NT2/D1 (cell line): Measurements from ENCODE around the gene TPRX1.
"Not testable (repeated sequence)": the region's sequence is repeated elsewhere in the genome, so short reads cannot be mapped to it uniquely, and the experiment has no call there.

Source experiments
- DNase-seq: peaks from one replicate; pipeline ENCODE4 v3.0.0-alpha.2; 2011; ENCODE audit warnings: low read depth, low spot score
- H3K27me3 ChIP-seq: 2 replicates; pipeline ENCODE4 v1.6.0; 2011; ENCODE audit warnings: mild to moderate bottlenecking; ENCODE audit not compliant: insufficient read length, insufficient read depth
- H3K36me3 ChIP-seq: 2 replicates; pipeline ENCODE4 v1.6.1; 2011; ENCODE audit warnings: mild to moderate bottlenecking, low read length, mixed read lengths; ENCODE audit not compliant: insufficient read depth, insufficient read length
- H3K4me1 ChIP-seq: 2 replicates; pipeline ENCODE4 v1.5.1; 2011; ENCODE audit not compliant: insufficient read depth, insufficient read length
- H3K4me3 ChIP-seq: 2 replicates; pipeline ENCODE4 v1.5.1; 2011; ENCODE audit warnings: low read depth; ENCODE audit not compliant: insufficient read length
- H3K9ac ChIP-seq: 2 replicates; pipeline ENCODE4 v1.6.0; 2011; ENCODE audit warnings: low read depth; ENCODE audit not compliant: insufficient read length
- H3K9me3 ChIP-seq: 2 replicates; pipeline ENCODE4 v1.5.1; 2011; ENCODE audit warnings: mild to moderate bottlenecking, low read length; ENCODE audit not compliant: insufficient read depth
- SUZ12 ChIP-seq: IDR thresholded peaks from 2 replicates; pipeline ENCODE4 v1.6.1; 2011; ENCODE audit not compliant: insufficient read length, insufficient read depth; ENCODE audit errors: extremely low read depth
- YY1 ChIP-seq: IDR thresholded peaks from 2 replicates; pipeline ENCODE4 v1.6.1; 2011; ENCODE audit not compliant: insufficient read length, insufficient read depth
- ZNF274 ChIP-seq: IDR thresholded peaks from 2 replicates; pipeline ENCODE4 v1.6.1; 2011; ENCODE audit warnings: mild to moderate bottlenecking, low read depth, low read length

The TPRX1 gene

GRCh38 chr19:47832723-47833122, 28.4 kb upstream of the TPRX1 start:
- H3K9me3 ChIP-seq: no peaks in the 10 kb centered on the region
- no peaks in the 10 kb centered on the region for H3K27me3 ChIP-seq
- no peak overlapping the region for H3K4me3 ChIP-seq
- no peaks in the 10 kb centered on the region for H3K36me3 ChIP-seq
- TF ChIP-seq ZNF274 (no peak), SUZ12 (no peak)
- DNase-seq: no peak
- no peaks in the 10 kb centered on the region for H3K4me1 ChIP-seq
- no peak overlapping the region for H3K9ac ChIP-seq

- H3K36me3 ChIP-seq: no peaks in the 10 kb centered on the region
Observed at GRCh38 chr19:47826800-47827199, 22.4 kb upstream of the TPRX1 start.

DNA sequence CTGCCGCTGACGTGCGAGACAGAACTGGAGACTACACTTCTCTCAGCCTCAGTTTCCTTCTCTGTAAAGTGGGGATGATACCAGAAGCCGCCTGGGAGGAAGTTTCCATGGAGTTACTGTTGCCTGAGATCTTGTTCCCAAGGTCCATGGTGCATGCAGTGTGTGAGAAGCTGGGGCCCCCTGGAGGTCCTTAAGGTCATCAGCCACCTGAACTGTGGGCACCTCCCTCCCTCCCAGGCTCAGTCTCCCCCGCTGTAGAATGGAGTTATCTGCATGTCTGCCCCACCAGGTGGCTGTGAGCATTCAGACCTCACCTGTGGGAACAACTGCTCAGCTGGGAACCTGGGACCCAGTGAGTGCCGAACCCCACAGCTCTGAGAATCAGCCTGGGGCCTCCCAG, 20.0 kb upstream of the TPRX1 start:
- peaks cover 15% of the 10 kb centered on the region for H3K4me1 ChIP-seq
- no peaks in the 10 kb centered on the region for H3K9me3 ChIP-seq
- no peaks in the 10 kb centered on the region for H3K27me3 ChIP-seq
- no peak overlapping the region for H3K9ac ChIP-seq
- H3K4me3 ChIP-seq: no peak overlapping the region
- H3K36me3 ChIP-seq: no peaks in the 10 kb centered on the region
- no peak for DNase-seq
- no peak for TF ChIP-seq YY1
- TF ChIP-seq ZNF274: no peak
- TF ChIP-seq SUZ12: no peak

More at GRCh38 chr19:47826800-47827199, 22.4 kb upstream of the TPRX1 start:
- no peaks in the 10 kb centered on the region for H3K27me3 ChIP-seq
- TF ChIP-seq YY1 (no peak), SUZ12 (no peak), ZNF274 (no peak)
- no peak overlapping the region for H3K9ac ChIP-seq
- no peak overlapping the region for H3K4me3 ChIP-seq
- DNase-seq: no peak
- H3K9me3 ChIP-seq: no peaks in the 10 kb centered on the region
- H3K4me1 ChIP-seq: peaks cover 3% of the 10 kb centered on the region

DNA sequence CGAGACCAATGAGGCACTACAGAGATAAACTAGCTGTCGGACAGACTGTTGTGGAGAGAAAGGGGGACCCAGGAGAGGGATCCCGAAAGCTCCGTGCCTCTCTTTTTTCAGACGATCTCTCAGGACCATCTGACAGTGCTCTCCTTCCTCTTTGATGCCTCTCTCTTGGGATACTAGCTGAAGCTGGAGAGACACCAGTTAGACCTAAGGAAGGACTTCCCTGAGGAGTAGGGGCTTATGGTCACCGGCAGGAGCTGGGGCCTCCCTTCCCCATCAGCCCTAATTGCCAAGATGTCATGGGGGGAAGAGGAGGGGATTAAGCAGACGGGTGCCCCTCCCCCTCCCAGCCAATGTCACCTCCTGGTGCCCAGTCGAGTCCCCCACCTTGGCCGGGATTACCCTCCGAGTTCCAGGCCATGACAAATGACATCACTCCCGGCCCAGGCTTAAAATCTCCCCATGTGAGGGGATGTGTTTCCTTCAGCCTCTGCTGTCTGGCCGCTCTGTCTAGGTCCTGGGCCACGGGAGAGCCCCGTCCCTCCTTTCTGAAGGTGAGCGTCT, 17.2 kb upstream of the TPRX1 start, which contains the start of gene CRX:
TSS of gene CRX (plus strand) at position 478 of the 561 bp plus-strand sequence. CDS start 12,507 bp downstream, outside the sequence.
- no peak for TF ChIP-seq SUZ12
- TF ChIP-seq ZNF274: no peak
- Histone ChIP-seq H3K36me3 (no peaks in the 10 kb centered on the region), H3K9me3 (no peaks in the 10 kb centered on the region), H3K4me1 (peaks cover 15% of the 10 kb centered on the region), H3K4me3 (no peak within 1 kb of the TSS), H3K27me3 (no peaks in the 10 kb centered on the region), H3K9ac (peak within 1 kb of the TSS; percentile 10)
- no peak for DNase-seq

DNA sequence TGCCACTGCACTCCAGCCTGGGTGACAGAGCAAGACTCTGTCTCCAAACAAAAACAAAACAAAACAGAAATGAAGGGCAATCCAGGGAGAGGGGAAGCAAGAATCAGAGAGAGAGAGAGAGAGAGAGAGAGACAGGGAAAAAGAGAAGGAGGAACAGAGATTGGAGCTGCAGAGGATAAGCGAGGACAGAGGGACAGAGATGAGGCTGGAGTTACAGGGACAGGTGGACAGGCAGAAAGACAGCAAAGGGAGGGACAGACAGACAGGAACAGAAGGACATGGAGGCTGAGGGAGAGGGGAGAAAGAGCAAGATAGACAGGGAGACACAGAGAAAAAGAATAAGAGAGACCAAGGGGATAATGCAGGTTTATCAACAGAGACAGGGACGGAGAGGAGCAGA, 16.1 kb upstream of the TPRX1 start:
- no peak for TF ChIP-seq SUZ12
- no peak for TF ChIP-seq YY1
- TF ChIP-seq ZNF274: no peak
- Histone ChIP-seq H3K9me3 (no peaks in the 10 kb centered on the region), H3K27me3 (no peaks in the 10 kb centered on the region), H3K4me3 (no peak overlapping the region), H3K9ac (peak overlapping the region; percentile 50), H3K36me3 (no peaks in the 10 kb centered on the region), H3K4me1 (peaks cover 15% of the 10 kb centered on the region)
- DNase-seq: no peak

- H3K36me3 ChIP-seq: no peaks in the 10 kb centered on the region
- H3K4me3 ChIP-seq: no peak overlapping the region
Observed at GRCh38 chr19:47819858-47820257, 15.5 kb upstream of the TPRX1 start.

DNA sequence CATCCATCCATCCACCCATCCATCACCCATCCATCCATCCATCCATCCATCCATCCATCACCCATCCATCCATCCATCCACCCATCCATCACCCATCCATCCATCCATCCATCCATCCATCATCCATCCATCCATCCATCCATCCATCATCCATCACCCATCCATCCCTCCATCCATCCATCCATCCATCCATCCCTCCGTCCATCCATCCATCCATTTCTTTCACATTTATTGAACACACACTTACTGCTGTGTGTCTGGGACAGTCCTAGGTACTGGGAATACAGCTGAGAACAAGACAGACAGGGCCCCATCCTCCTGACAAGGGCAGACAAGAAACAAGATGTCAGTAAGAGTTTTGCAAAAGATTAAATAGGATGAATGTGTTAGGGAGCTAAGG, 13.9 kb upstream of the TPRX1 start:
- not testable (repeated sequence) for H3K36me3 ChIP-seq, H3K27me3 ChIP-seq
- peaks cover 15% of the 10 kb centered on the region for H3K4me1 ChIP-seq

More at GRCh38 chr19:47819858-47820257, 15.5 kb upstream of the TPRX1 start:
- peak overlapping the region; percentile 50 for H3K9ac ChIP-seq
- peaks cover 15% of the 10 kb centered on the region for H3K4me1 ChIP-seq
- peak; percentile 68 for DNase-seq
- TF ChIP-seq SUZ12 (no peak), ZNF274 (no peak), YY1 (no peak)
- H3K27me3 ChIP-seq: no peaks in the 10 kb centered on the region
- no peaks in the 10 kb centered on the region for H3K9me3 ChIP-seq

GRCh38 chr19:47816270-47816669, 11.9 kb upstream of the TPRX1 start:
- not testable (repeated sequence) for H3K36me3 ChIP-seq, H3K4me1 ChIP-seq, DNase-seq, H3K4me3 ChIP-seq, H3K9me3 ChIP-seq, H3K27me3 ChIP-seq, H3K9ac ChIP-seq

More for the DNA sequence above, 13.9 kb upstream of the TPRX1 start:
- not testable (repeated sequence) for H3K9ac ChIP-seq, DNase-seq, H3K4me3 ChIP-seq, H3K9me3 ChIP-seq
